ENCODE data around the gene AFF1. TPM values are rescaled to one million over a fixed set of nuclear protein-coding genes. Genes with fewer than 3 reads are reported as not detected.

AFF1 gene
- total RNA-seq, 1 donor from 2014 or later: 112 TPM

DNA sequence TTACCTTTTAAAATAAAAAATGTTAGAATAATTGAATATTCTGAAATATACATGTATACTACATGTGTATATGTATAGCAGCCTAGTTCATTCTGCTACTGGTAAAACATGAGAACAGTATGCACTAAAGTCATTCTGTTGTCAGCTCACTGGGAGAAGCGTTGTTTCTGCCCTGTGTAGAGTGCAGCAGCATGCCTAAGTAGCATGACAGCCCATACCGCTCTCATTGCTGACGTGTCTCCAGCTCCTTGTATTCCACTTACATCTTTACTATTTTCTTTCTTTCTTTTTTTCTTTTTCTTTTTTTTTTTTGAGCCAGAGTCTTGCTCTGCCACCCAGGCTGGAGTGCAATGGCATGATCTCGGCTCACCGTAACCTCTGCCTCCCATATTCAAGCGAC is 194.9 kb downstream of the AFF1 start:
- Histone ChIP-seq H3K27me3 (no peaks in the 10 kb centered on the region), H3K36me3 (peaks cover 49 to 99% of the 10 kb centered on the region in 2 donors), H3K27ac (no peak overlapping the region), H3K4me1 (no peaks in the 10 kb centered on the region), H3K4me3 (no peak overlapping the region), H3K9me3 (no peaks in the 10 kb centered on the region)
- no peak for DNase-seq (ENCODE audit: low spot score in 2 of 2)
- intact Hi-C loops (cut with DNase I): no loop called here
- TF ChIP-seq, protein P1, sequence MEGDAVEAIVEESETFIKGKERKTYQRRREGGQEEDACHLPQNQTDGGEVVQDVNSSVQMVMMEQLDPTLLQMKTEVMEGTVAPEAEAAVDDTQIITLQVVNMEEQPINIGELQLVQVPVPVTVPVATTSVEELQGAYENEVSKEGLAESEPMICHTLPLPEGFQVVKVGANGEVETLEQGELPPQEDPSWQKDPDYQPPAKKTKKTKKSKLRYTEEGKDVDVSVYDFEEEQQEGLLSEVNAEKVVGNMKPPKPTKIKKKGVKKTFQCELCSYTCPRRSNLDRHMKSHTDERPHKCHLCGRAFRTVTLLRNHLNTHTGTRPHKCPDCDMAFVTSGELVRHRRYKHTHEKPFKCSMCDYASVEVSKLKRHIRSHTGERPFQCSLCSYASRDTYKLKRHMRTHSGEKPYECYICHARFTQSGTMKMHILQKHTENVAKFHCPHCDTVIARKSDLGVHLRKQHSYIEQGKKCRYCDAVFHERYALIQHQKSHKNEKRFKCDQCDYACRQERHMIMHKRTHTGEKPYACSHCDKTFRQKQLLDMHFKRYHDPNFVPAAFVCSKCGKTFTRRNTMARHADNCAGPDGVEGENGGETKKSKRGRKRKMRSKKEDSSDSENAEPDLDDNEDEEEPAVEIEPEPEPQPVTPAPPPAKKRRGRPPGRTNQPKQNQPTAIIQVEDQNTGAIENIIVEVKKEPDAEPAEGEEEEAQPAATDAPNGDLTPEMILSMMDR (IDR thresholded peaks at IDR 0.05): no peak

DNA sequence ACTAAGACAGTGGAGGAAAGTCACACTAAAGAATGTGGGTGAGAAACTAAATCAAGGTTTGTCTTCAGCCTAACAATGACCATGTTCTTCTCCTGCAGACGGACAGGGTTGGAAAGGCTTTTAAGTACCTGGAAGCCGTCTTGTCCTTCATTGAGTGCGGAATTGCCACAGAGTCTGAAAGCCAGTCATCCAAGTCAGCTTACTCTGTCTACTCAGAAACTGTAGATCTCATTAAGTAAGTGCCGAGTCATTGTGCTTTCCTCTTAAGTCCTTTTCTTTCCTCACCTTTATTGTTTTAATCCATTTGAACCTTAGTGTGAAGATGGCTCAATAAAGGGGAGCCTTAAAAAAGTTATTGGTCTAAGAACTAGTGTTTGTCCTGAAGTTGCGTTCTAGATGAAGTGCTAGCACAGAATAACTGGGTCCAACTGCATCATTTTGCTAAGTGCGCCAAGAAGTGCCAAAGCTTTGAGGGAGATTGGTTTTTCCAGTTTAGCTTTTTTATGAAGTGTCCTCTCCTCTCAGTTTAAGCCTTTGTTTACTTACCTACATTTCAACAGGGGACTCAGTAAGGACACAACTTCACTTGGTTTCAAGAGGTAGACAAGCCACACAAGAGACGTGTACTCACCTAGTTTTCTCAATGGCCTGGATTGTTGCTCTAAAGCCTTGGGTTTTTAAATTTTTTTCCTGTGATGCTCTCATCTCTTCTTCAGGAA is 196.3 kb downstream of the AFF1 start:
- Histone ChIP-seq H3K36me3 (peaks cover 43 to 99% of the 10 kb centered on the region in 2 donors), H3K4me3 (no peak overlapping the region), H3K27me3 (no peaks in the 10 kb centered on the region), H3K4me1 (no peaks in the 10 kb centered on the region), H3K9me3 (no peaks in the 10 kb centered on the region), H3K27ac (no peak overlapping the region)
- TF ChIP-seq, protein P1 (IDR thresholded peaks at IDR 0.05): no peak
- intact Hi-C loops (cut with DNase I): no loop called here
- no peak for DNase-seq (ENCODE audit: low spot score in 2 of 2)

GRCh38 chr4:87132035-87132434 is 197.2 kb downstream of the AFF1 start:
- Histone ChIP-seq H3K27me3 (no peaks in the 10 kb centered on the region), H3K4me1 (no peaks in the 10 kb centered on the region), H3K36me3 (peaks cover 49 to 99% of the 10 kb centered on the region in 2 donors), H3K4me3 (no peak overlapping the region), H3K9me3 (no peaks in the 10 kb centered on the region), H3K27ac (no peak overlapping the region)
- DNase-seq (ENCODE audit: low spot score in 2 of 2): no peak
- intact Hi-C loops (cut with DNase I): no loop called here
- TF ChIP-seq, protein P1 (IDR thresholded peaks at IDR 0.05): no peak

DNA sequence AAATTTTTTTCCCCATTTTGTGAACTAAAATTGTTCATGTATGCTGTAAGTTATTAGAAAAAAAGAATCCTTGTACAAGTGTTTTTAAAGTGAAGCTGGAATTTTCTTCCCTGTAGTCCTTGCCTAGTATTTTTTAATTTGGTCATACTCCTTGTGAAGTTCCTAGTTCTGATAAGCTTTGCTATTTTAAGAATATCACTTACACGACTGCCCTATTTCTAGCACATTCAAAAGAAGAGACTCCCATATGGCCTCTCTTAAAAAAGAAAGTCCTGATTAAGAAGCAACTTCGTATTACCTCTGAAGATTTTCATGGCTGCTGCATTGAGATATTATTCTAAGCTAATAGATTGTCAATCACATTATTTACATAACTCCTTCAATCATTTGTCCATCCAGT is 198.4 kb downstream of the AFF1 start:
- H3K36me3 ChIP-seq: peaks cover 44 to 97% of the 10 kb centered on the region in 2 donors

DNA sequence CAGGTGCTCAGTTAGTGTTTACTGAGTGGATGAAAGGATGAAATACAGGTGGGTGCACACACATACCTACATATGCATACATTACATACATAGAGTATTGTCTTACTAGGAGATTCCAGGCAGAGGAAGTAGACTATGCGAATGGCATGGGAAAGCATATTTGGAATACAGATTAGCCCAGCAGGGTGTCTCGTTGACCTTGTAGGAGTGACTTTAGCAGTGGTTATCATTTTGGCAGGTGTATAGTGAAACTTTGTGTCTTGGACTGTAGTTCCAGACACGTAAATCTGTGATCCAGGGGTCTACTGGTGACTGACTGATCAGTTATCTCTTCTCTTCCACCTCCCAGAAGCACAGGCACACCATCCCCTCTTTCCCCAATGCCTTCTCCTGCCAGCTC is 199.3 kb downstream of the AFF1 start:
- Histone ChIP-seq H3K27ac (no peak overlapping the region), H3K27me3 (no peaks in the 10 kb centered on the region), H3K36me3 (peaks cover 38 to 96% of the 10 kb centered on the region in 2 donors), H3K4me1 (no peaks in the 10 kb centered on the region), H3K9me3 (no peaks in the 10 kb centered on the region), H3K4me3 (no peak overlapping the region)
- intact Hi-C loops (cut with DNase I): no loop called here
- DNase-seq (ENCODE audit: low spot score in 2 of 2): no peak
- TF ChIP-seq, protein P1 (IDR thresholded peaks at IDR 0.05): no peak

More for the DNA sequence above, 198.4 kb downstream of the AFF1 start:
- intact Hi-C loops (cut with DNase I): no loop called here
- Histone ChIP-seq H3K4me3 (no peak overlapping the region), H3K9me3 (no peaks in the 10 kb centered on the region), H3K4me1 (no peaks in the 10 kb centered on the region), H3K27ac (no peak overlapping the region), H3K27me3 (no peaks in the 10 kb centered on the region)
- DNase-seq (ENCODE audit: low spot score in 2 of 2): no peak
- TF ChIP-seq, protein P1 (IDR thresholded peaks at IDR 0.05): no peak

All from ascending aorta (tissue), 2 donors.